Stimulated activated naive CD8-positive, alpha-beta T cell treated with anti-CD3 and anti-CD28 coated beads, Interleukin-15, amount 100 ng/mL, for 72 hours (primary cell): ENCODE results near the gene RANBP9.

Experiments
- ATAC-seq: fragments of 150-1000 bp; cut with Tn5 transposase; 2 replicates; pipeline ENCODE4 v1.10.0; 2021; ENCODE audit warnings: mild to moderate bottlenecking, moderate library complexity
- DNase-seq, 2 donors: peaks; one replicate each; pipeline ENCODE4 v3.0.0; 2021 to 2022
- H3K27ac Mint-ChIP-seq, 2 donors: one replicate each; pipeline ENCODE4 v1.8.0; 2022; ENCODE audit warnings: mild to moderate bottlenecking in 2 of 2, mixed read lengths in 2 of 2, moderate library complexity in 2 of 2
- H3K27me3 Mint-ChIP-seq: one replicate; pipeline ENCODE4 v1.8.0; 2022; ENCODE audit warnings: mixed read lengths
- H3K4me1 Mint-ChIP-seq: one replicate; pipeline ENCODE4 v1.8.0; 2022; ENCODE audit warnings: mild to moderate bottlenecking, mixed read lengths
- H3K4me3 Mint-ChIP-seq, 2 donors: one replicate each; pipeline ENCODE4 v1.8.0; 2022; ENCODE audit warnings: mild to moderate bottlenecking in 2 of 2, mixed read lengths in 2 of 2, moderate library complexity in 1 of 2
- H3K9me3 Mint-ChIP-seq, 2 donors: one replicate each; pipeline ENCODE4 v1.8.0; 2022; ENCODE audit warnings: mixed read lengths in 2 of 2

RANBP9 gene

DNA sequence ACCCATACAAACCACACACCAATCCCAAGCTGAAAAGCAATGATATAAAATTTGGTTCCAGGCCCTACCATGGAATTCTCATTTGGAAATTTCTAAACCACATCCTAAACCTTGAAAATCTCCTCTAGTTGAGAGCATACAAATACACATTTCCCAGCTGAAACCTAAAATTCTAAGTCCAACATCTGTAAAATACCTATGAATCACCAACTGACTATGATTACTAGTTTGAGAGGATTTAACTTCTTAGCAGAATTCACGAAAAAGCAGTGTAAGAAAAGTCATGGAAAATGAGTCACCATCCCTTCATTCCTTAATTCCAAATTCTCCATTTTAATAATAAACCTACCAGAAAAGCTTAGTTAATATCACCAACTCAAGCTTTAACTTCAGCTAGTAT lies 15.4 kb downstream of the RANBP9 start:
- DNase-seq = no peak
- H3K27ac Mint-ChIP-seq = no peak overlapping the region
- peaks cover 67% of the 10 kb centered on the region for H3K4me1 Mint-ChIP-seq

DNA sequence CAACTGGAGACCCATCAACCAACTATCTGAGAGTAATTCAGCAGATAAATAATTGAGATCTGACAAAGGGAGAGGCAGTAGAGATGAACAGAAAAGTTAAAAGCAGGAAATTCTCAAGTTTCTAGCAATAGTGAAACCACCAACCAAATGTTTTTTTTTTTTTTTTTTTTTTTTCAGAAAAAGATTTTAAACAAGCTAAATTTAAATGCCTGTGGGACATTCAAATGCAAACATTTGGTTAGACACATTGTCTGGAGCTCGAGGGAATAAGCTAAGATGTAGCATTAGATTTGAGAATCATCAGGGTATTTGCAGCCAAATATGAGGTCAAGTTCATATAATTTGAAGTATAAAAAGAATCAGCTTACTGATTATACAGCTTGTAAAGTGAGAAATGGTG lies 16.4 kb downstream of the RANBP9 start:
- peaks cover 64% of the 10 kb centered on the region for H3K4me1 Mint-ChIP-seq
- DNase-seq (no peak), ATAC-seq (no peak)
- H3K4me3 Mint-ChIP-seq = peak overlapping the region in 1 of 2 donors; percentile 10
- H3K27ac Mint-ChIP-seq = no peak overlapping the region
- no peaks in the 10 kb centered on the region for H3K9me3 Mint-ChIP-seq
- no peaks in the 10 kb centered on the region for H3K27me3 Mint-ChIP-seq

More for the DNA sequence above, 15.4 kb downstream of the RANBP9 start:
- ATAC-seq = no peak
- peak overlapping the region in 1 of 2 donors; percentile 16 for H3K4me3 Mint-ChIP-seq
- H3K9me3 Mint-ChIP-seq = no peaks in the 10 kb centered on the region
- H3K27me3 Mint-ChIP-seq = no peaks in the 10 kb centered on the region

GRCh38 chr6:13694562-13694961 lies 17.1 kb downstream of the RANBP9 start:
- peaks cover 4% of the 10 kb centered on the region in 2 donors for H3K9me3 Mint-ChIP-seq
- ATAC-seq (no peak), DNase-seq (no peak)
- no peak overlapping the region for H3K4me3 Mint-ChIP-seq
- peaks cover 67% of the 10 kb centered on the region for H3K4me1 Mint-ChIP-seq
- no peak overlapping the region for H3K27ac Mint-ChIP-seq
- H3K27me3 Mint-ChIP-seq = no peaks in the 10 kb centered on the region

- peak overlapping the region in 1 of 2 donors; percentile 72 for H3K27ac Mint-ChIP-seq
- no peak overlapping the region for H3K4me3 Mint-ChIP-seq
- H3K27me3 Mint-ChIP-seq = no peaks in the 10 kb centered on the region
- peaks cover 7% of the 10 kb centered on the region in 2 donors for H3K9me3 Mint-ChIP-seq
- H3K4me1 Mint-ChIP-seq = peaks cover 70% of the 10 kb centered on the region
- DNase-seq = no peak
- ATAC-seq = peak; percentile 84
Observed at GRCh38 chr6:13689511-13690256, 22.0 kb downstream of the RANBP9 start.

DNA sequence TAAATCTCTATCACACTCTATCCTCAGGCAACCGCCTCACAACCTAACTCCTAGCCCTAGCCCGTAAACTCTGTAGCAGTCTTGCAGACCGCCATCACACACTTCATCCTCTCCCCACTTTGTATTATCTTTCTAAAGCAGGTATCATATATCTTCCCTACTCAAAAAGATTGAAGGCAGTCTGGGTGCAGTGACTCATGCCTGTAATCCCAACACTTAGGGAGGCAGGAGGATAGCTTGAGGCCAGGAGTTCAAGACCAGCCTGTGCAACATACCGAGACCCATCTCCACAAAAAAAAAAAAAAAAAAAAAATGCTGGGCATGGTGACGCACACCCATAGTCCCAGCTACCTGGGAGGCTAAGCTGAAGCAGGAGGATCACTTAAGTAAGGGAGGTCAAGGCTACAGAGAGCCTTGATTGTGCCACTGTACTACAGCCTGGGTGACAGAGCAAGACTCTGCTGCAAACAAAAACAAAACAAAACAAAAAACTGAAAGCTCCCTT lies 22.9 kb downstream of the RANBP9 start:
- Mint-ChIP-seq H3K27me3 (no peaks in the 10 kb centered on the region), H3K9me3 (peaks cover 7% of the 10 kb centered on the region in 2 donors), H3K4me1 (peaks cover 70% of the 10 kb centered on the region), H3K27ac (peak overlapping the region in 1 of 2 donors; percentile 7), H3K4me3 (no peak overlapping the region)
- ATAC-seq = no peak
- no peak for DNase-seq

- Mint-ChIP-seq H3K27ac (peak overlapping the region; percentile 51 to 92), H3K4me1 (peaks cover 66% of the 10 kb centered on the region), H3K4me3 (no peak overlapping the region), H3K27me3 (no peaks in the 10 kb centered on the region), H3K9me3 (peaks cover 7% of the 10 kb centered on the region in 2 donors)
- ATAC-seq (peak; percentile 31), DNase-seq (no peak)
Observed at GRCh38 chr6:13687917-13688351, 23.7 kb downstream of the RANBP9 start.

- H3K4me1 Mint-ChIP-seq = peaks cover 77% of the 10 kb centered on the region
- DNase-seq (no peak), ATAC-seq (no peak)
- H3K9me3 Mint-ChIP-seq = peaks cover 6 to 10% of the 10 kb centered on the region in 2 donors
- no peaks in the 10 kb centered on the region for H3K27me3 Mint-ChIP-seq
- H3K4me3 Mint-ChIP-seq = no peak overlapping the region
- H3K27ac Mint-ChIP-seq = peak overlapping the region in 1 of 2 donors; percentile 5
Observed at GRCh38 chr6:13684855-13685254, 26.8 kb downstream of the RANBP9 start.

DNA sequence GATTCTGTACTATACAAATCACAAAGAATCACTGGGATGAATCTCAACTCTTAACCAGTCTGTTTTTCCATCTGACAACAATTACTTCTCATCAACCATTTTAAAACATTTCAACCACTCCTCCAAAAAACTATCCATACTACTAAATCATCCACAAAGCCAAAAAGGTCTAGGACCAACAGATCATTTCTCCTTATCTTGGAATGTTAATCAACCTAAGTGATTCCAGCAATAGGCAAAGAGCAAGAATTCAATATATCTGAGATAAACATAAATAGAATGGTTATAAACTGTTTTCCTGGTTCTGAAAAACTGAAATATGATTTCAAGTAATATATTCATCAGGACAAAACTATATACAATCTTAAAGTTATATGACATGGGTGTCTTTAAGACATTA lies 28.6 kb downstream of the RANBP9 start:
- peaks cover 73% of the 10 kb centered on the region for H3K4me1 Mint-ChIP-seq

DNA sequence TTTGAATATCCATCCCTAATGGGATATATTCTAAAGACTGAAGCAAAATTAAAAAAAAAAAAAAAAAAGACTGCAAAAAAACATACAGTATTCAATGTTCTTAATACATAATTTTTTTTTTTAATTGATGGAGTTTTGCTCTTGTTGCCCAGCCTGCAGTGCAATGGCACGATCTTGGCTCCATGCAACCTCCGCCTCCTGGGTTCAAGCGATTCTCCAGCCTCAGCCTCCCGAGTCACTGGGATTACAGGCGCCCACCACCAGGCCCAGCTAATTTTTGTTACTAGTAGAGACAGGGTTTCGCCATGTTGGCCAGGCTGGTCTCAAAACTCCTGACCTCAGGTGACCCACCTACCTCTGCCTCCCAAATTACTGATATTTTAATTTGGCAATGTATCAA lies 29.3 kb downstream of the RANBP9 start:
- peaks cover 66% of the 10 kb centered on the region for H3K4me1 Mint-ChIP-seq
- ATAC-seq = no peak
- peaks cover 0 to 14% of the 10 kb centered on the region in 2 donors for H3K9me3 Mint-ChIP-seq
- no peaks in the 10 kb centered on the region for H3K27me3 Mint-ChIP-seq
- H3K27ac Mint-ChIP-seq = no peak overlapping the region
- H3K4me3 Mint-ChIP-seq = no peak overlapping the region
- no peak for DNase-seq

More for the DNA sequence above, 28.6 kb downstream of the RANBP9 start:
- Mint-ChIP-seq H3K4me3 (no peak overlapping the region), H3K9me3 (peaks cover 0 to 14% of the 10 kb centered on the region in 2 donors), H3K27me3 (no peaks in the 10 kb centered on the region), H3K27ac (peak overlapping the region in 1 of 2 donors; percentile 7)
- no peak for ATAC-seq
- no peak for DNase-seq

GRCh38 chr6:13681305-13682061 lies 30.2 kb downstream of the RANBP9 start:
- peak overlapping the region; percentile 65 to 66 for H3K4me3 Mint-ChIP-seq
- peak in 1 of 2 donors; percentile 15 for DNase-seq
- no peaks in the 10 kb centered on the region for H3K27me3 Mint-ChIP-seq
- H3K9me3 Mint-ChIP-seq = peaks cover 6 to 20% of the 10 kb centered on the region in 2 donors
- H3K27ac Mint-ChIP-seq = peak overlapping the region; percentile 81 to 83
- ATAC-seq = peak; percentile 87
- peaks cover 62% of the 10 kb centered on the region for H3K4me1 Mint-ChIP-seq

DNA sequence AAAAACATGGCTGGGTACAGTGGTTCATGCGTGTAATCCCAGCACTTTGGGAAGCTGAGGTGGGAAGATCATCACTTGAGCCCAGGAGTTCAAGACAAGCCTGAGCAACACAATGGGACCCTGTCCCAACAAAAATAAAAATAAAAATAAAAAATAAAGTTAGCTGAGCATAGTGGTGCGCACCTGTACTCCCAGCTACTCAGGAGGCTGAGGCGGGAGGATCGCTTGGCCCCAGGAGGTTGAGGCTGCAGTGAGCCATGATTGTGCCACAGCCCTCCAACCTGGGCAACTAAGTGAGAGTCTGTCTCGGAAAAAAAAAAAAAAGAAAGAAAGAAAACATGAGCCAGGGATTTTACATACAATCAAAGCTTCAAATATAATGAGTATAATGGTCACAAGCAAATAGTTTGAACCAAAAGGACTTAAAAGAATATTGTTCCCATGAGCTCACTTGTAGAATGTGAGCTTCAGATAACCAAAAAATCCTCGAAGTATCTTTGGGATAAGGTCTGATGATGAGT lies 31.1 kb downstream of the RANBP9 start:
- peaks cover 8 to 23% of the 10 kb centered on the region in 2 donors for H3K9me3 Mint-ChIP-seq
- H3K4me1 Mint-ChIP-seq = peaks cover 65% of the 10 kb centered on the region
- H3K27me3 Mint-ChIP-seq = no peaks in the 10 kb centered on the region
- H3K27ac Mint-ChIP-seq = peak overlapping the region in 1 of 2 donors; percentile 80
- no peak overlapping the region for H3K4me3 Mint-ChIP-seq
- DNase-seq (no peak), ATAC-seq (no peak)

- Mint-ChIP-seq H3K4me1 (peaks cover 69% of the 10 kb centered on the region), H3K9me3 (peaks cover 8 to 23% of the 10 kb centered on the region in 2 donors), H3K27me3 (no peaks in the 10 kb centered on the region), H3K4me3 (no peak overlapping the region), H3K27ac (no peak overlapping the region)
- DNase-seq (no peak), ATAC-seq (no peak)
Observed at GRCh38 chr6:13679996-13680395, 31.6 kb downstream of the RANBP9 start.

GRCh38 chr6:13678255-13678983 lies 33.2 kb downstream of the RANBP9 start:
- peak overlapping the region in 1 of 2 donors; percentile 44 for H3K27ac Mint-ChIP-seq
- no peak for DNase-seq
- peaks cover 8 to 23% of the 10 kb centered on the region in 2 donors for H3K9me3 Mint-ChIP-seq
- ATAC-seq = no peak
- no peak overlapping the region for H3K4me3 Mint-ChIP-seq
- peaks cover 70% of the 10 kb centered on the region for H3K4me1 Mint-ChIP-seq
- no peaks in the 10 kb centered on the region for H3K27me3 Mint-ChIP-seq

DNA sequence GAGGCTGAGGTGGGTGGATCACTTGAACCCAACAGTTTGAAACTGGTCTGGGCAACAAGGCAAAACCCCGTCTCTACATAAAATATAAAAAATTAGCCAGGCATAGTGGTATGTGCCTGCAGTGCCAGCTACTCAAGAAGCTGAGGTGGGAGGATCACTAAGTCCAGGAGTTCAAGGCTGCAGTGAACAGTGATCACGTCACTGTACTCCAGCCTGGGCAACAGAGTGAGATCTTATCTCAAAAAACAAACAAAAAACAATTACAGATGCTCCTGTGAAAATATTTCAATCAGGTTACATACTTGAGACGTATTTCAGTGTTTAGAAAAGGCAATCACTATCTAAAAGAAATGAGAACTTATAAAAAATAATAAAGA lies 33.8 kb downstream of the RANBP9 start:
- H3K27ac Mint-ChIP-seq = peak overlapping the region in 1 of 2 donors; percentile 44

GRCh38 chr6:13676551-13677156 lies 35.0 kb downstream of the RANBP9 start:
- no peak for DNase-seq
- Mint-ChIP-seq H3K9me3 (peaks cover 8 to 23% of the 10 kb centered on the region in 2 donors), H3K4me3 (no peak overlapping the region), H3K27ac (no peak overlapping the region), H3K27me3 (no peaks in the 10 kb centered on the region), H3K4me1 (peaks cover 75% of the 10 kb centered on the region)
- ATAC-seq = no peak

More for the DNA sequence above, 33.8 kb downstream of the RANBP9 start:
- H3K4me1 Mint-ChIP-seq = peaks cover 71% of the 10 kb centered on the region
- DNase-seq = no peak
- H3K27me3 Mint-ChIP-seq = no peaks in the 10 kb centered on the region
- peaks cover 8 to 23% of the 10 kb centered on the region in 2 donors for H3K9me3 Mint-ChIP-seq
- no peak overlapping the region for H3K4me3 Mint-ChIP-seq
- no peak for ATAC-seq
